Activated T-cell treated with anti-CD3 and anti-CD28 coated beads for 48 hours (primary cell): ENCODE measurements around the gene DCST2.

Experiments used
- DNase-seq: peaks from one replicate; pipeline ENCODE4 v3.0.0-alpha.2; 2020; ENCODE audit warnings: low read depth

Gene DCST2

DNA sequence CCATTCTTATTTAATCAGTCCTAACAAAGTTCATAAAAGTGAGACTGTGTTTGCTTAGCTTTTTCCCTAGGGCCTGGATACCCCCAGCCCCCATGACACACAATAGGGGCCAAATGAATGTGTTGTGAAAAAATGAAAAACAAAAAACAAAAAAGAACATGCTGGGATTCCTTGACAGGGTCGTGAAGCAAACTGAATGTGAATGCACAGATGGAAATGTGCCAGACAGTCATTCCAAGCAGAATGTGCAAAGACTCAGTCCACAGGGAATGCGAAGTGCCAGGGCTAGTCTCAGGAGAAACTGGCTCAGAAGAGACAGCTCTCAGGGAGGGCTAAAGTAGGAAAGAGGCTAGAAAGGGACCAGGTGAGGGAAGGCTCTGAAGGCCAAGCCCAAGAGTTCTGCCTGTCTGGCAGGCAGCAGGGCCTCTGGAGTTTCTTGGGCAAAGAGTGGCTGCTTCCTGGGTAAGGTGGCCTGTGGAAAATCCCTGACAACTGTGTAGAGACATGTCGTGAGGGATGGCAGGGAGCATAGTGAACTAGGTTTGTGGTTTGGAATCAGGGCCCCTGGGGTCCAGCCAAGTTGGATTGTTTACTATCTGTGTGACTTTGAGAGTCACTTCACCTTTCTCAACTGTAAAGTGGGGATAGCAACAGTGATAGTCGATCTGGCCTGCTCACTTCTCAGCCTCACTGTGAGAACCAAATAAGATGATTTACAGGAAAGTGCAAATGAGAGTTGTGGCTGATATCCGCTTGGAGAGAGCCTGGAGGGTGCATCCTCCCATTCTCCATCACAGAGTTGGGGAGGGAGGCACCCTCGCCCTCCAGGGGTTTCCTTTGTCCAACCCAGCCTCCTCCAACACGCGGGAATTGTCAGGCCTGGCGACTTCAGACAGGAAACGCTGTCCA is 16.3 kb upstream of the DCST2 start:
- DNase-seq, result no peak

DNA sequence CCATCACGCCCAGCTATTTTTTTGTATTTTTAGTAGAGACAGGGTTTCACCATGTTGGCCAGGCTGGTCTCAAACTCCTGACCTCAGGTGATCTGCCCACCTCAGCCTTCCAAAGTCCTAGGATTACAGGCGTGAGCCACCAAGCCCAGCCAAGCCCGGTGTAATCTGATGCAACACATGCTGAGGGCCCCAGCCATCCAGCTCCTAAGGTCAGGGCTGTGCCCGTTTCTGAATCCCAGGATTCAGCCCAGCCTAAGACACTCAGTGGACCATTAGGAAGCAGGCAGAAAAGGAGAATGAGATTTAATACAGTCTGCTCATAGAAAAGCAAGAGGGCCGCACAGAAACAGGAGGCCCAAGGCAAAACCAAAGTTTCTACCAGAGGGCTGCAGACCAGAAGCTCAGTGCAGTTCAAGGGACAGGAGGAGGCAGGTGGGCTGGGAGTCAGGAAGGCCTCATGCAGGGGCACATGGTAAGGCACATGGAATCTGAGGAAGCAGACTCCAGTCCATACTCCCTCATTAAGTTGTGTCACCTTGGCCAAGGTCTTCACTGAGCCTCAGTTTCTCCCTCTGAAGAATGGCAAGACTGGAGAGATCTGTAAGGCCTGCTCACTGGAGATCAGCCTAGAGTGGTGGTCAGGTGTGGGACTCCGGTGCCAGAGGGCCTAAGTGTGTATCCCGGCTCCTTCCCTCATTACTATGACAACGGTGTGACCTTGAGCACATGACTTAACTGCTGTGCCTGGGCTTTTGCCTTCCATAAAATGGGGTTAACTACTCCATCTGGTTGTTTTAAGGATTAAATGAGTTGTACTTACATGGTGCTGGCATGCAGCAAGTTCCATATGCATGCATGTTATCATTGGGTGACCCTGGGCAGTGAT is 15.1 kb upstream of the DCST2 start:
- no peak for DNase-seq

- DNase-seq, result no peak
Observed at GRCh38 chr1:155044812-155045657, 11.5 kb upstream of the DCST2 start.

- DNase-seq, result no peak
Observed at GRCh38 chr1:155044365-155044764, 10.8 kb upstream of the DCST2 start.

- DNase-seq, result no peak
Observed at GRCh38 chr1:155043793-155044192, 10.2 kb upstream of the DCST2 start.

DNA sequence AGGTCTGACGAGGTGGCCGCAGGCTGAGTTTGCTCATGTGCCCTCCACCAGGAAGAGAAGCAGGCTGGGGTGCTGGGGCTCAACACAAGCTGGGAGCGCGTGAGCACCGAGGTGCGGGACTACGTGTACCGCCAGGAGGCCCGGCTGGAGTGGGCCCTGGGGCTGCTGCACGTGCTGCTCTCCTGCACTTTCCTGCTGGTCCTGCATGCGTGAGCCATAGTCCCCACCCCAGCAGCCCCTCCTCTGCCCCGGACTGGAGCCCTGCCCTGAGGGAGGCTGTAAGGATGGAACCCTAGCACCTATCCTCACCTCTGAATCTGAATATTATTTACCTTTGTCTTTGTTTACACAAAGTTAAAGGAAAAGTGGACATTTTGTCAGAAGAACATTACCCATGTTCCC is 9.7 kb upstream of the DCST2 start:
- DNase-seq, result no peak

GRCh38 chr1:155042789-155043188 is 9.2 kb upstream of the DCST2 start:
- no peak for DNase-seq

GRCh38 chr1:155040358-155041093 is 6.9 kb upstream of the DCST2 start:
- no peak for DNase-seq

DNA sequence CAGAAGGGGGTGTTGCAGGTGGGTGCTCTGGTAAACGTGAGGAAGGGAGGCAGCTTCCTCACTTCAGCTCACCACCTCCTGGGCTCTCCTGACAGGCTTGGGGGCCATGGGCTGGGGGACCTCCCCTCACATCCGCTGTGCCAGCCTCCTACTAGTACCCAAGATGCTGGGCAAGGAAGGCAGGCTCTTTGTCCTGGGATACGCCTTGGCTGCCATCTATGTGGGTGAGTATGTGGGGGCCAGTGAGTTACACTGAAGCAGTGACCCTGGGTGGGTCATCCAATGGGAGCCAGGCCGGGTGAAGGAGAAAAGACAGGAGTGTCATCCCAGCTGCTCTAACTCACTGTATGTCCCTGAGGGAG is 5.7 kb upstream of the DCST2 start:
- no peak for DNase-seq

DNA sequence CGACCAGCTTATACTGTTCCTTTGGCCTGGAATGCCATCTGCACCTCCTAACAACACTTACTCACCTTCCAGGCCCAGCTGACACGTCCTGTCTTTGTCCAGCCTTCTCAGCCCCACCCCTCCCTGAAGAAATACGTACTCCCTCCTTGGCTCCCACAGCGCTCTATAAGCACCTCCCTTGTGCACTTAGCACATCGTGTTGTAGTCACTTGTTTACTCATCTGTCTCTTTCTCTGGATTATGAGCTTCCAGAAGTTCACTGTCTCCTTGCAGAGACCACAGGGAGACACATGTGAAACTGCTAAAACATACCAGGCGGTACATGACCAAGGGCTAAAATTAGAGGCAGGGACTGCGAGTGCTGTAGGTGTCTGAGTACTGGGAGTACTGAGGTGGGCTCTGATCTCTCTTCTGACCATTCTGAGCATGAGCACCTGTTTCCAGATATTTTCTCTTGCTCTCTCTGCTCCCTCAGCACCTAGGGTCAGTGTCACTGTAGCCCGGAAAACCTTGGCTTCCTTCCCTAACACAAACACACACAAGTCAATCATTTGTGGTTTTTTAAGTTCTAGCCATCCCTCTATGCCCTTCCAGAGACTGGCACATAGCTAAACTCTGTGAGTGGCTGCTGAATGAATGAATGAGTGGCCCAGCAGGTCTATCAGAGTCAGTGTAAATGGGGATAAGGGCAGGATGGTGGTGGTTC is 5.2 kb upstream of the DCST2 start:
- DNase-seq, result no peak

- DNase-seq, result no peak
Observed at GRCh38 chr1:155037851-155038441, 4.4 kb upstream of the DCST2 start.

GRCh38 chr1:155037043-155037442 is 3.5 kb upstream of the DCST2 start:
- no peak for DNase-seq

GRCh38 chr1:155035936-155036335 is 2.4 kb upstream of the DCST2 start:
- no peak for DNase-seq

DNA sequence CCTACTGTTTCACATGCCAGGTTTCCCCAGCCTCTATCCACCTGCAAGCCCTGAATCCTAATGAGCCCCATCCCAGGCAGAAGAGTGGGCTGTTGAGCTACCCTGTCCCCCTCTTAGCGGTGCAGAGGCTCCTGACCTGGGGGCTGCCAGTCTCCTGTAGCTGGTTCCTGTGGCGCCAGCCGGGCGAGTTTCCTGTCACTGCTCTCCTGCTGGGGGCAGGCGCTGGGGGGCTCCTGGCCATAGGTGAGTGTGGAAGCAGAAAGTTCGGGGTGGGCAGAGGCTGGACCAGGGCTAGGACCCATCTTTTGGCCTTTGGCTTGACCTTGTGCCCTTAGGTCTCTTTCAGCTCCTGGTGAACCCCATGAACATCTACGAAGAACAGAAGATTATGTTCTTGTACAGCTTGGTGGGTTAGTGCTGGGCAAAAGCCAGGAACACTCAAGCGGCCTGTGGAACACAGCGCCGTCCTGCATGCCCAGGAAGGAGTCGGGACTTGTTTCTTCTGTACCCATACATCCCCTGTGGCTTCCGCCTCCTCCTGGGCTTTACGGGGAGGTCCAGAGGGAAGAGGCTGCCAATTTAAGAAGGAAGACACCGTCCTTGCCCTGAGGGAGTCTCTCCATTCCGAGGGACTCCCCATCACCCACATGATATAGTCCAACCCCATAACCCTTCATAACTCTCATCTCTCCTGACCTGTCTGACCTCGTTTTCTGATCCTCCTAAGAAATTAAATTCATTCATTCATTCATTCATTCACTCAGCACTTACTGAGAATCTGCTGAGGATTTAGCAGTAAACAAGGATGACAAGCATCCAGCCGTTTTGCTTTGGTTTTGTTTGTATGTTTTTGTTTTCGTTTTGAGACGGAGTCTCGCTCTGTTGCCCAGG is 982 bp upstream of the DCST2 start:
- no peak for DNase-seq

DNA sequence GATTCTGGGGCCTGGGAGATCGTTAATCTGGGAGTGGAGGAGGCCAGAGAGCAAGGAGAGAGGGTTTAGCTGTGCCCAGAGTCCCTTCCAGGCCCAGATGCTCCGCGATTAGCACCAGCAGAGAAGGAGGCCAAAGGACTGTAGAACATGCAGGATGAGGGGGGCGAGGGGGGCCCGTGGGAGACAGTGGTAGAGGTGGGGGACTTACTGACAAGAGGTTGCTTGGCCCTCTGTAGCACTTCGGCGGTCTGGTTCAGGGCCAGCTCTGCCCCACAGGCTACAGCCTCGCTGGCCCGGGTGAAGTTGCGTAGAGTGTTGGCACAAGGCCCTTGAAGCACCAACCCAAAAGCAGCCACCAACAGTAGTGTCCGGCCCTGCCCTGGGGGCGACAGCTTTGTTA is 695 bp downstream of the DCST2 start:
- no peak for DNase-seq

DNA sequence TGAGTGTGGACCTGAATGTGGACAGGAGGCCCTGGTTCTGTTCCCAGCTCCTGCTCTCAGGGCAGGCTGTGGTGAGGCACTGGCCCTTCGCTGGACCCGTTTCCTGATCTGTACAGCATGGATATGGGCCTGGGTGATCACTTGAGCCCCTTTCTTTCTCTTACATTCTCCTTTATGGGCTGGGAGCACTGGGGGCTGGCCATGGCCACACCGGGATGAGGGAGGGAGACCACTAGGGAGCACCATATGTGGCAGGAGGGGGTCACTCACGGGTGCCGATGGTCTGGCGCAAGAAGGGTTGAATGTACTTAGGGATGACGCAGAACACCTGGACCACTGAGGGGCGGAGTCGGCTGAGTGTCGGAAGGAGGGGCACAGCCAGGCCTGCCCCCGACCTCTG is 2.7 kb downstream of the DCST2 start:
- no peak for DNase-seq

DNA sequence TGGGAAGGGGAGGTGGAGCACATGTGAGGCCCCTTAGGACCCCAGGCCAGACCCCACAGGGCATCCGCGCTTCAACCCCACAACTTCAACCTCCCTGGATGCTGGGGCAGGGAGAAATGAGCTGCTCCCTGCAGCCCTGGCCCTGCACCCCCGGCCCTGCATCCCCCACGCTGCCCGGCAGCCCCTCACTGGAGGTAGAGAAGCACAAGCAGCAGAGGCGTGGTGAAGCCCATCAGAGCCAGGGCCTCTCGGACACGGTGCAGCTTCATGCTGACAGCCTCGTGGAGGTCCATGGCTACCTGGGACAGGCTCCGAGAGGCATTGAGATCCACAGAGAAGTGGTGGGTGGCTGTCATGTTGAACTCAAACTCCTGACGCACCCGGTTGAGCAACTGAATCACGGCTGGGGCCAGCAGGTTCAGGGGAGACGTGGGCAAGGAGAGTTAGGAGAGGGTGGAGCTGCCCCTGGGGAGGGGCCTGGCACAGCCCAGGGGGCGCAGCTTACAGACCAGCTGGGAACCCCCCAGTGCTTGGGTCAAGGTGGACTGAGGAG is 3.3 kb downstream of the DCST2 start:
- no peak for DNase-seq

DNA sequence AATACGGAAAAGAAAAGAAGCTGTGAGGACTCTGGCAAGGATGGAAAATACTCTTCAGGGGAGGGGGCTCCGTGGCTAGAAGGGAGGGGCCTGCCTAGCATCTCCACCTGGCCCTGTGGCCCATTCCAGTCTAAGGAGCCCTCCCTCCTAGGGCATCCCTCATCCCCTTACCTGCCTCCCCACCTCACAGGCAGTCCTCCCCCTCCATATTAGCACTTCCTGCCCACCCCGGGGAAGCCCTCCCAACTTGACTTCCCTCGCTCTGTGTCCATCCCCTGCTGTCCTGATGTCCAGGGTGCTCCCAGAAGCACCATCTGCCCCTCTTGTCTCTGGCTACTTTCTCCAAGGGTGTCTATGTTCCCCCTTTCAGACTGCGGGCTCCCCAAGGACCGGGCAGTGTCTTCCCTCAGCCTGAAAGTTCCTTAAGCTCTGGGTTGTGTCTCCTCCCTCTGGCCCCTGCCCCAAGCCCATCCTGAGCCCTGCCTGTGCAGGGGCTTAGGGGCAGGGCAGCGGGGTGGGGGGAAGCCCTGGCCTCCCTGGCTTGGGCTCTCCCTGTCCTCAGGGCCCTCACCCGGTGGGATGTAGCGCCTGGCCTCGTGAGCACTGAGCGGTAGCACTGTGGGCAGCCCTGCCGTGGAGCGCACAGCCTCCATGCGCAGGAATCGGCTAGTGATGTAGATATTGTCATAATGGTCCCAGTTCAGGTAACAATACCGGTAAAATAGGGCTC is 3.9 kb downstream of the DCST2 start:
- no peak for DNase-seq
